ENCODE measurements around the gene SYNDIG1.

DNA sequence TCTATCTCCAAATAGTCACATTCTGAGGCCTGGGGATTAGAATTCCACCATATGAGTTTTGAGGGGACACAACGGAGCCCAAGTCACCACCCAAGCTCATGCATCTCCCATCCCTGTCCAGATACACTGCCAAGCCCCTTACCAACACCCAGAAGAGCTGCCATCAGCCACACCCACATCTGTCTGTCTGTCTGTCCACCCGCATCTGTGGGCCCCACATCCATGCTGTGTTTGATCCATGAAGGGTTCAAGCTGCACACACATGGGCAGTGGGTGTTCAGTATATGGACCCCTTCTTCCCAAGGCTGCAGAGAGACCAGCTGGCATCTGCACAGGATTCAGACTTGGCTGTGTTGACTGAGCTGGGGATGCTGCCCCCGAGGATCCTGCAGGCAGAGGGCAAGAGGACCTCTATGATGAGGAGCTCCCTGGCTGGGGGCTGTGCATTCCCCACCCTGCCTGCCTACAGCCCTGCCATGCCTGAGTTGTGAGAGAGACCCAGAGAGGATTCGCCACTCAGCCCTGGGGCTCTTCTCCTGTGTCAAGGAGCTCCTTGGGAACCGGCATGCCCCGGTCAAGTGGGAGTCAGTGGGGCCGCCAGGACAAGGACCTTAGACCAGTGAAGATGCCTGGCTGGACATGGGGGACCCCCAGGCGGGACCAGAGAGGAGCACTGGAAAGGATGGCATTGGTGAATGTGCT, 206.4 kb downstream of the SYNDIG1 start:
- TF ChIP-seq EP300 (IDR thresholded peaks at IDR 0.05) (no peak), POLR2A (IDR thresholded peaks at IDR 0.05) (no peak)

Measured in tibial nerve (tissue), 3 donors.